Measurements from ENCODE around the gene JDP2. TPM values are rescaled to one million over a fixed set of nuclear protein-coding genes. Genes with fewer than 3 reads are reported as not detected.

Gene JDP2
- total and polyA plus RNA-seq, 2 of the 4 experiments (the other 2 are of a cell fraction), result 35.7 to 38.4 TPM

DNA sequence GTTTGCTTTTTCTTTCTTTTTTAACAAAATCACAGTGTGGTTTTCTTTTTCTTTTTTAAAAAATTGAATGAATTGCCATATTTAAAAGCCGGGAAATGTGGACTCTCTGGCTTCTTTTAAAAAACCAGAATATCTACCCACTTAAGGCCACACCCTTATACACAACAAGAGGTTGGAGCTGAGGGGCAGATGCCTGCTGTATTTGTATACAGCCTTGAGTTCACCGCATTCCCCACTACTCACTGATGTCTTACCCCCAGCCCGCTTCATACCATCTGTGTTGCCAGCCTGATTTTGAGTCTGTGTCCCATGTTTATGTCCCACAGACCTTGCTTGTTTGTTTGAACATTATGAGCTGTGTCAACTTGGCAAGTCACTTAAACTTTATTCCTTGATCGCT lies 14.3 kb downstream of the JDP2 start:
- TF ChIP-seq, protein P1, sequence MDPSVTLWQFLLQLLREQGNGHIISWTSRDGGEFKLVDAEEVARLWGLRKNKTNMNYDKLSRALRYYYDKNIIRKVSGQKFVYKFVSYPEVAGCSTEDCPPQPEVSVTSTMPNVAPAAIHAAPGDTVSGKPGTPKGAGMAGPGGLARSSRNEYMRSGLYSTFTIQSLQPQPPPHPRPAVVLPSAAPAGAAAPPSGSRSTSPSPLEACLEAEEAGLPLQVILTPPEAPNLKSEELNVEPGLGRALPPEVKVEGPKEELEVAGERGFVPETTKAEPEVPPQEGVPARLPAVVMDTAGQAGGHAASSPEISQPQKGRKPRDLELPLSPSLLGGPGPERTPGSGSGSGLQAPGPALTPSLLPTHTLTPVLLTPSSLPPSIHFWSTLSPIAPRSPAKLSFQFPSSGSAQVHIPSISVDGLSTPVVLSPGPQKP (IDR thresholded peaks at IDR 0.05; ENCODE audit: borderline replicate concordance, low read depth, low read length), result no peak
- no peak for TF ChIP-seq BHLHE40 (IDR thresholded peaks at IDR 0.05; ENCODE audit: low read depth, low read length)
- H3K9me1 ChIP-seq (ENCODE audit: insufficient read depth, low read length), result peaks cover 37% of the 10 kb centered on the region
- peak overlapping the region; percentile 56; the same call in 1 of the 2 replicates for H3K27ac ChIP-seq (ENCODE audit: insufficient read depth, low read length)
- ChIA-PET POLR2A (ENCODE audit: unreplicated experiment) (no interaction called here), CTCF (no interaction called here)
- no peak overlapping the region for H2BK20ac ChIP-seq (ENCODE audit: low read depth, low read length)
- intact Hi-C loops (cut with micrococcal nuclease), result no loop called here
- H4K8ac ChIP-seq (ENCODE audit: low read depth in 2 of 2, low read length in 2 of 2), result peak overlapping the region in 1 of 2 experiments; percentile 30; a peak in 1 of 4 replicates
- DNase-seq (no peak), ATAC-seq (ENCODE audit: low read depth) (no peak)
- peaks cover 94% of the 10 kb centered on the region for H4K20me1 ChIP-seq (ENCODE audit: insufficient read depth, low read length)
- no peak overlapping the region for H3K23ac ChIP-seq (ENCODE audit: low read depth, low read length)
- BruUV-seq (replicated peaks), result no TSS peak
- no peak overlapping the region for H2BK15ac ChIP-seq (ENCODE audit: low read depth, low read length)
- no peaks in the 10 kb centered on the region for H3K27me3 ChIP-seq (ENCODE audit: control insufficient read depth, insufficient read depth, low read length)
- H4K5ac ChIP-seq (ENCODE audit: low read depth, low read length), result peak overlapping the region; percentile 4
- H3K79me1 ChIP-seq (ENCODE audit: low read depth in 1 of 2, low read length in 2 of 2), result peaks cover 43 to 88% of the 10 kb centered on the region in 2 experiments
- no CpG with 5 or more reads among the region's 4 CpGs for WGBS, 2 experiments (ENCODE audit: extremely low coverage in 2 of 2, insufficient read length in 1 of 2)
- peak overlapping the region; percentile 21 for H2AK9ac ChIP-seq (replicated peaks; ENCODE audit: low read depth, low read length, poor library complexity)
- no peak overlapping the region for H3K4me3 ChIP-seq (ENCODE audit: insufficient read depth, low read depth, low read length)
- H3K36me3 ChIP-seq (ENCODE audit: control insufficient read depth, insufficient read depth, low read length), result peaks cover 66% of the 10 kb centered on the region
- H2BK5ac ChIP-seq (ENCODE audit: low read depth, low read length, poor library complexity, severe bottlenecking), result peak overlapping the region; percentile 32
- no peak overlapping the region for H3K56ac ChIP-seq (ENCODE audit: extremely low read depth, insufficient read depth, low read length)
- no peak overlapping the region for H4K91ac ChIP-seq (ENCODE audit: insufficient read depth, low read depth, low read length)
- no peaks in the 10 kb centered on the region for H3K9me3 ChIP-seq (ENCODE audit: control insufficient read depth, insufficient read depth, low read length)
- H3K9ac ChIP-seq (ENCODE audit: low read depth, low read length), result no peak overlapping the region
- H3K4me2 ChIP-seq (ENCODE audit: low read depth, low read length), result no peak overlapping the region
- in situ Hi-C loops (cut with MboI; ENCODE audit: low sequenced_read_pairs), result no loop called here
- no peak overlapping the region for H3K14ac ChIP-seq (replicated peaks; ENCODE audit: low read depth, low read length)
- H3K4me1 ChIP-seq (ENCODE audit: control insufficient read depth, insufficient read depth, low read length), result peaks cover 24% of the 10 kb centered on the region
- dilution Hi-C loops (cut with HindIII; ENCODE audit: low sequenced_read_pairs, unreplicated experiment), result no loop called here
- no peak overlapping the region for H2AFZ ChIP-seq (replicated peaks; ENCODE audit: low read length, poor library complexity)
- H2BK120ac ChIP-seq (ENCODE audit: low read depth, low read length), result no peak overlapping the region; the same call in 1 of the 2 replicates
- H3K18ac ChIP-seq (ENCODE audit: low read depth, low read length), result peak overlapping the region; percentile 16
- peak overlapping the region; percentile 7; the same call in 1 of the 2 replicates for H2AK5ac ChIP-seq (ENCODE audit: low read depth, low read length)
- H3K4ac ChIP-seq (ENCODE audit: low read depth, low read length), result no peak overlapping the region; the same call in 1 of the 2 replicates
